ENCODE data around the gene GNAI1.
A peak's percentile ranks its signal among the peaks of the same experiment; 100 is the strongest.
"Not testable (repeated sequence)": the region's sequence is repeated elsewhere in the genome, so short reads cannot be mapped to it uniquely, and the experiment has no call there.

The GNAI1 gene

GRCh38 chr7:80132594-80132993, 2.0 kb upstream of the GNAI1 start:
- DNase-seq (ENCODE audit: low spot score) = no peak

DNA sequence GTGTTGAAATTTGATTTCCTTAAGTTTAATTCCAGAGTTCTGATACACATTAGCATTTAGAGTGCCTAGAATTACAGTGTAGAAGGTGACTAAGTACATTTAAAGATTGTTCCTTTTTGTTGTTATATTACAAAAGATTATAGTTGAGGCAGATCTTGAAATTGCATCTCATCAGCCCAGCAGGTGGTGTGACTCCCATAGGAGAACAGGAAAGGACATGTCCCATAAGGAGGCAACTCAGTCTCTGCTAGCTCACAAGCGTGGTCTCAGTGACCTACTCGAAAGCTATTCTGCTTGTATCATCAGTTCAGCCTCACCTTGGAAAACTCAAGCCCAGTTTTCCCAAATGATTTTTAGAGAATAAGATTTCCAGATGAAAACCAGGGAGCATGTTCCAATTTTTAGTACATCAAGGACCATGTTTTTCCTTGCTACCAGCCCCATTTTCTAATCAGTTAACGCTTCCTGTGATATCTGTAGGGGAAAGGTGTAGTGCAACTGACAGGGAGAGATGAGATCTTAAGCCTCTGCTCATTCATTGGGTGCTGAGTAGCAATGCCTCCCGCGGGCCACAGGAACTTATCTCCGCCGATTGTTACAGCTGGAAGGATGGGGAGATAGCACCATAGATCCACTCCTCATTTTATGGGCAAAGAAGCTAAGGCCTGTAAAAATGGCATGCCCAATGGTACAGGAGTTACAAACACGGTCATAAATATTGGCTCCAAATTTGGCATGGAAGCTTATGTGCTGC, 1.1 kb upstream of the GNAI1 start:
- no peak for DNase-seq (ENCODE audit: low spot score)

DNA sequence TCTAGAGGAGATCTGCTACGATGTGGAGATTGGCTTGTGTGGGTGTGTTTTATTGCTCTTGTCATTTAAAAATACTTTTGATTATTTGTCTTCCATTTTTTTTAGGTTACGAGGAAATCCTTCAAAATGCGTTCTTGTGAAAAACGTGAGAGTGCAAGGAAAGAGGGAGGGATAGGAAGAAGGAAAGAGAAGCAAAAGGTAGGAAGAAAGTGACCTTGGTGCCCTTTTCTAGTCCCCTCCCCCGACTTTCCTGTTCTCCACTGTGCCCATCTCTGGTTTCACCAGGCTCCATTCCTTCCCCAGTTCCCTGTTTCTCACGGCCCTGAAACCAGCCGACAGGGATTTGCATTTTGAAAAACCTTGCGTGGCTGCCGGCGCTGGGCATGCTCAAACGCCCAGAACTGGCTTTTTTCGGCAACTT, 506 bp upstream of the GNAI1 start:
- DNase-seq (ENCODE audit: low spot score) = no peak

DNA sequence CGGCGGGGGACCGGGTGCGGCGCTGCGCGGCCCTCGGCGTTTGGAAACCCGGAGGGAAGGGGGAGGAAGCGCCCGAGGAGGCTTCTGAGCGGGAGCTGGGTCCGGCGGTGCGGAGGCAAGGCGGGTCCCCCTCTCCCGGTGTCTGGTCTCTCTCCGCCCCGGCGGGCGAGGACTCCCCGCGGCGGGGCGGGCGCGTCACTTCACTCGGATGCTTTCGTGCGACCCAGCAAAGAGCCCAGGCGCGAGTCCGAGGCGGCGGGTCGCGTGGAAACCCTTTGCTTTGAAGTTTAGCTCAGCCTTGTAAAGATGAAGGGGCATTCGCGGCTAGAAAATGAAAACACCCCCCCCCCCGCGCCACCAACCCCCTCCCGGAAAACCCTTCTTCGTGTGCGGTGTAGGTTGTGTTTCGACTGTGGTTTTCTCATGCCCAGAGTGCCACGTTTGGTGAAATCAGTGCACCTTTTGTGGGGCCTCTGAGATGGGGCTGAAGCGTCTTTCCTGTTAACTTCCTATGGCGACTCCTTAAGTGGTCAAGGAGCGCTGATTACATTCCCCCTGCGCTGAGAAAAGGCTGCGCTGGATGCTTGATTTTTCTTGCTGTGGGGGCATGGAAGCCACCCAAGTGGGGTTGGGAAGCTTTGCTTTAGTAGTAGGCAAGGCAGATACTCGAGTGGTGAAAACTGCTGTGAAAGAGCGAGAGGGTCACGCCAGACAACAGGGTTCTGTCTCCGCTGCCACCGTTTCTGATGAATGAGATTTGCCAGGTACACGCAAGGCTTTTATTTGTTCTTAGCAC, 876 bp downstream of the GNAI1 start:
- peak; percentile 50 for DNase-seq (ENCODE audit: low spot score)

DNA sequence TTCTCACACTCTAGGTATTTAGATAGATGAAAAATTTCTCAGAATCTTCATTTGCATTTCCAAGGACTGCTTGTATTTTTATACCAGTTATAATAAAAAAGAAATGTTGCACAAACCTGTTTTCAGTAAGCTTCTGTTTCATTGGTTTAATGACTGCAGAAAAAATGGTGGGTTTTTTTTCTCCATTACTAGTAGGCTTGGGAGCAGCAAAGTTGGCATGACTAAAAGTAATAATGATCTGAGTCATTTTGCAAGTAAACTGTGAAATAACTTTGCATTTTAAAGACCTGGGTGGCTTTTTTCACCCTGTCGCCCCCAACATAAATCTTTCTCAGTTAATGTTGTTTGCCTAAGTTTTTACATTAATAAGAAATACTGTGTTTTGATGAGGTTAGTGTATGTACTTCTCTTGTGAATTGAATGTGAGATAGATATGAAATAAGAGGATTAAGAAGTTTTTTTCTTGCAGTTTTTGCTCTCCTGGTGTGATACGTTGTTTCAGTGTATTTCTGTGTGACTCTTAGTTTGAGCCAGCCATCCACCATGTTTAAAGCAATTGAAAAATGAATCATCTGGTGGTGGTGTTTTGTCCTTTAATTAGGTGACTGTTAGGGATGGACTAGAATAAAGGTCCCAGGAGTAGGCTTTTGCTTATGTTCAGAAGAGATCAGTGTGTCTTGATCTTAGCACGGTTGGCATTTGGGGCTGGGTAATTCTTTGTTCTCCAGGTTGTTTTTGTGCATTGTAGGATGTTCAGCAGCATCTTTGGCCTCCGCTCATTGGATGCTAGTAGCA, 1.8 kb downstream of the GNAI1 start:
- DNase-seq (ENCODE audit: low spot score) = no peak

GRCh38 chr7:80137410-80137809, 2.8 kb downstream of the GNAI1 start:
- no peak for DNase-seq (ENCODE audit: low spot score)

GRCh38 chr7:80139236-80139635, 4.6 kb downstream of the GNAI1 start:
- no peak for DNase-seq (ENCODE audit: low spot score)

DNA sequence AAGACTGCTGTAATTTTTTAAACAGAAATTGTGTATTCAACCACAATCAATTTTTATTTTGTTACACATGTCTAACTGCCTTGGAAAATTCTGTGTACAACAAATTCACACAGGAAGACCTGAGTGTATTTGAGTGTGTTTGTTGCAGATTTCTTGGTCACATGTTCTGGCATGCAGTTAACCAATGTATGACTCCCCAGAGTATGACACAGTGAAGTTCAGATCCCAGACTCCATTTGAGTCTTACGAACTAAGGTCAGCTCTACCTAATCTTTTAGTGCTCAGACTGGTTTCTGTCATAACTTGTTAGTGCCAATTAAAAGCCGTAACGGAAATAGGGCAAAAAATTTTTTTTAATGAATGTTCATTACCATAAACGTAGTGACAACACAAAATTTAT, 5.8 kb downstream of the GNAI1 start:
- DNase-seq (ENCODE audit: low spot score) = no peak

DNA sequence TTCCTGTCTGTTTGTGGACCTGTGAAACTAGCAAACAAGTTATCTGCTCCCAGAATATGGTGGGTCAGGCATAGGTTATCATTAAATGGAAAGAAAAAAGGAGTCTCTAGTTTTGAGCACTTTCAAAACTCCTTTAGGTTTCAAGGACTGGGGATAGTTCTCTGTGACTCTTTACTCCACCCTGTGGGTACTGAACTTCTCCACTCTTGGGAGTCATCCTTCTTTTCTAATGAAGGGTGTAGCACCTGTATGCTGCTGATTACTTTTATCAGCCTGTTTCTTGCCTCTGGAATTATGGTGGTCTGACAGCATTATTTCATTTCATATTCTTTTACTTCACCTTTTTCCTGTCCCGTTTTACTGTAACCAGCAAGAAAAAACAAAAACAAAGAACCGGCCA, 6.7 kb downstream of the GNAI1 start:
- no peak for DNase-seq (ENCODE audit: low spot score)

GRCh38 chr7:80142853-80143580, 8.4 kb downstream of the GNAI1 start:
- DNase-seq (ENCODE audit: low spot score) = no peak

- DNase-seq (ENCODE audit: low spot score) = no peak
These were observed 11.3 kb downstream of the GNAI1 start for GRCh38 chr7:80145780-80146422.

DNA sequence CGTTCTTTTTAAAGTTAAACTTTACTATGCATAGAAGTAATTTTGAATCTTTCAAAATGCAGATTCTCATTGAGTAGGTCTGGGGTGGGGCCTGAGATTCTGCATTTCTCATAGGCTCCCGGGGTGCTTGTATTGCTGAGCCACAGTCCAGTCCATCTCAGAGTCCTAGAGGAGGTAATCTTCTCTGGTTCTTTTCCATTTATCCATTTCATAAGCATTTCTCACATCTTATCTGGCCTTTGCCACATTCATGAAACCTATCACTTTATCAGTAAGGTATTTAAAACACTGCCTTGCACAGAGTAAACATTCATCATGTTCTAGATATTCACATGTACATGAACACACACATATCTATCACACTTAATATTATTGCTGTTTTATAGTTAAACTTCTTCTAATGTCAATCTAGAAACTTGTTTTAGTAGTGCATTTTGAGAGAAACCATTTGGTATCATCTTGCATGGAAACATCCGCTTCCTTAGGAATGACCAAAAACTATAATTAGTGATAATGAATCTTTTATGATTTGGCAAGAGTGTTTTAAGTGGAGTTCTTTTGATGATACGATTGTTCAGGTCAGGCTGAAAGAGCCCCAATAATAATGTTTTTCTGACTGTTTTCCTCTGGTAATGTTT, 12.0 kb downstream of the GNAI1 start:
- no peak for DNase-seq (ENCODE audit: low spot score)

DNA sequence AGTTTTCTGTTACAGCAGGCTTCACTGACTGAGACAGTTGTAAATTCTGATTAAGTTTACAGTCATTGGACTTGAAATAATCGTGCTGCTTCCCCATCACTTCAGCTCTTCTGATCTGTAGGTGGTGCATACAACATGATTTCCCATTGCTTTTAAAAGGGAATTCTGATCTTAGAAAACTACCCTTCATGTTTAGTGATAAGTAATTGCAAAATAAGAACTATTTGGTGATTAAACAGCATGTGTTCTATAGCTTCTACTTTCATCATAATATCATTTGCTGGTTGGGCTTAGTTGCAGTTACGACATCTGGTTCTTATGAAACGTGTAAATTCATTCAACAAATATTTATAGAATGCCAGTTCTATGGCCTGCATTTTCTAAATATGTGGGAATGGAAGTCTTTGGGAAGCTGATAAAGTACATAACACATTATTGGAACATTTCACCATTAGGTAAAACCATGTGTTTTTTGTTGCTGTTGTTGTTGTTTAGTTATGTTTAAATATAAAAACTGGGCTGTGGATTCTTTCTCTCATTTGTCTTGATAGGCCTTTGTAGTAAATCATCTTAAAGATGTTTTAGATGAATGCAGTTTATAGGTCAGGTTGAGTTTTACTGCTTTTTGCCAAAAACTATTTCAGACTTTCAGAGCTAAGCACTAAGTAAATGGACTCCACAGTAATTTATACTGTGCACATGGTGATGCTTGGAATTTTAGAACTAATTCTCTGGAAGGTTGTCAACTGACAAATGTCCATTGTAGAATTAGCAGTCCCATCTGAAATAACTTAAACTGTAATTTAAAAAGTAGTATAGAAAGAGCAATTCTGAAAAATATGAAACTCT, 13.1 kb downstream of the GNAI1 start:
- no peak for DNase-seq (ENCODE audit: low spot score)

DNA sequence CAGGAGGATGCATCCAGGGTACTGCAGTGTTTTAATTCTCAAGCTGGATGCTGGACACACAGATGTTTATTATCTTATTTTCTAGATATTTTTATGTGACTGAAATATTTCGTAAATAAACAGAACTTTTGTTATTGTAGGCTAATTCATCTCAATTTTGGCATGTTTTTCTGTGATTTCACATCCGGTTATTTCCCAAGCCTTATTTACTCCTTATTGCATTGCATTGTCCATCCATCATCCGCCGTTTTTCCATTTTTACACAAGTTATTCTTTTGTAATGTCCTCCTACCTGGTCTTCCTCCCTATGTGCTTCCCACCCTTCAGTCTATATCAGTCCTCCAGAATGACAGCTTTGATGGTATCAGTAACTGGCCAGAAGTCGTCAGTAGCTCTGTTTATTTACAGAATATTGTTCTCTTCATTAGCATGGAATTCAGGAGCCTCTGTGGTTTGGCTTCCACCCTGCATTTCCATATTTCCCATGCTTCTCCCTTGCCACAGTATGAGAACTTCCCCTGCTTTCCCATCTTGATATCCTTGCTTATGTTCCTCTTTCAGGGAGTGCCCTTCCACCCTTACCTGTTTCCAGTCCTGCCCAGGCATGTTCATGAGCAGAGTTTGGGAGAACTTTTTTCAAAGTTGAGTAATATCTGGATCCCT, 16.1 kb downstream of the GNAI1 start:
- DNase-seq (ENCODE audit: low spot score) = no peak

- DNase-seq (ENCODE audit: low spot score) = no peak
These were observed 16.6 kb downstream of the GNAI1 start for GRCh38 chr7:80151274-80151665.

DNA sequence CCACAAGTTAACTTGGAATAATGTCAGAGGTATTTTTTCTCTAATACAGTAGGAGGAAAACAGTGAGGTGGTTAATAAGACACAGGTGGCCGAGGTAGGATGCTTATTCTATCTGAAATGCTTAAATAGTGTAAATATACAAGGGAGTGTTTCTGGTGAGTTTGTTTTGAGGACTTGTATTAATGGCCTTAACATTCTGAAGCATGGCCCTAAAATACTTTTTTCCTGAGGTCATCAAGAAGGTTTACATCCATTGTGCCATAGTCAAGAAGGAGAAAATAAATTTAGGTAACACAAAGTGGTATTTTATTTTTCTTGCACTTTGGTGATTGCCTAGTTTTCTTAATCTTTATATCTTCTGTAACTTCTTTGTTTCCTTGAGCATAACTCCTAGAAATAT, 18.8 kb downstream of the GNAI1 start:
- DNase-seq (ENCODE audit: low spot score) = no peak

DNA sequence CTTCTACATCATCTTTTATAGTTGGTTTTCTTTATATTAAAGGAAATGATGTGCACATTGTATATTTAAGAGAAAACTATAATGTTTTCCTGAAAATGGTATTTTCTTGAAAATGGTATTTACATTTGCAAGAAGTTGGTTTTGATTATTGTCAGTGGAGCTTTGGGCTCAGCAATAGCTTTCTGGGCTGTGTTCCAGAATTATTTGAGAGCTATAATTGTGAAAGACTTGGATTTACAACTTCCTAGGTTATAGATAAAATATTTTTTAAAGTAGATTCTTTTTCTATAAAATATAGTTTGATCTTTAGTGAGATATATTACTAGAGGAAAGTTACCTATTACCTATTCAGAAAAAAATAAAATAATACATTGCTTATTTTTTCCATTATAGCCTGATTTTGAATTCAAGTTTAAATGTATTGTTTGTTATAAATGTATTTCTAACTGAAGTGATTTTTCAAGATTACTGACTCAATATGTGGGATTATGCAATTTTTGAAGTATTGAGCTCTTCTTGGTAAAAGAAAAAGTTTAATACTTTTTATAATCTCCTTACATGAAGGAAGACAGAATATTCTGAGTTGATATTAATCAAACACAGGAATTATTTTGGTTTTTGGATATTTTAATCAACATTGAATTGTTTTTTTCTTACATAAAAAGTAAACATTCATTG, 20.2 kb downstream of the GNAI1 start:
- DNase-seq (ENCODE audit: low spot score) = no peak

GRCh38 chr7:80155374-80155773, 20.7 kb downstream of the GNAI1 start:
- DNase-seq (ENCODE audit: low spot score) = no peak

DNA sequence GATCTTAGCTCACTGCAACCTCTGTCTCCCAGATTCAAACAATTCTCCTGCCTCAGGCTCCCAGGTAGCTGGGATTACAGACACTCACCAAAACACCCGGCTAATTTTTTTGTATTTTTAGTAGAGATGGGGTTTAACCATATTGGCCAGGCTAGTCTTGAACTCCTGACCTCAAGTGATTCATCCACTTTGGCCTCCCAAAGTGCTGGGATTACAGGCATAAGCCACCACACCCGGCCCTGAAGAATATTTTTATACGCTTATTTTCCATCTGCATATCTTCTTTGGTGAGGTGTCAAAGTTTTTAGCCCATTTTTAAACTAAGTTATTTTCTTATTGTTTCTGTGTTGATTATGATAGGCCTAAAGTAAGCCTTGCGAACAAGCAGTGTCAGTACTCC, 23.1 kb downstream of the GNAI1 start:
- not testable (repeated sequence) for DNase-seq (ENCODE audit: low spot score)

All from iPS-NIHi11 (cell line).